ENCODE data around the gene KAZN.

Gene KAZN

GRCh38 chr1:15094056-15094455 lies 495.6 kb downstream of the KAZN start:
- Histone ChIP-seq H3K9me3 (ENCODE audit: insufficient read depth, low read depth, low read length) (peaks cover 4% of the 10 kb centered on the region), H3K23ac (ENCODE audit: low read length) (no peak overlapping the region), H3K27me3 (ENCODE audit: insufficient read depth, low read length) (no peaks in the 10 kb centered on the region), H2AFZ (ENCODE audit: insufficient read depth, low read length, poor library complexity) (no peak overlapping the region), H3K18ac (ENCODE audit: low read length) (no peak overlapping the region), H4K8ac (ENCODE audit: low read depth, low read length) (no peak overlapping the region), H3K4me1 (ENCODE audit: control insufficient read depth in 1 of 2, insufficient read depth in 2 of 2, low read length in 2 of 2) (peaks cover 10 to 12% of the 10 kb centered on the region in 2 experiments), H3K4me3 (ENCODE audit: low read depth, low read length) (no peak overlapping the region), H3K4me2 (ENCODE audit: low read length) (no peak overlapping the region), H2AK5ac (ENCODE audit: low read length) (no peak overlapping the region), H3K36me3 (ENCODE audit: control insufficient read depth in 1 of 2, insufficient read depth in 2 of 2, low read length in 2 of 2) (no peaks in the 10 kb centered on the region), H3K9ac (ENCODE audit: low read length) (no peak overlapping the region), H4K91ac (ENCODE audit: low read depth, low read length) (no peak overlapping the region), H2BK5ac (ENCODE audit: low read depth, low read length, poor library complexity) (no peak overlapping the region), H3K4ac (ENCODE audit: low read depth, low read length) (no peak overlapping the region), H2BK12ac (ENCODE audit: low read length) (no peak overlapping the region), H2BK120ac (ENCODE audit: insufficient read depth, low read length, poor library complexity) (no peak overlapping the region), H3K79me1 (ENCODE audit: low read length) (peaks cover 2% of the 10 kb centered on the region), H3K27ac (ENCODE audit: low read depth, low read length) (no peak overlapping the region), H3K79me2 (ENCODE audit: control insufficient read depth, insufficient read depth, low read length, poor library complexity) (no peaks in the 10 kb centered on the region), H3K14ac (ENCODE audit: low read length) (no peak overlapping the region), H4K12ac (ENCODE audit: low read depth, low read length) (no peak overlapping the region)
- DNase-seq = no peak
- no CpG with 5 or more reads among the region's 16 CpGs for WGBS (ENCODE audit: extremely low coverage, insufficient coverage, insufficient read length)

- Histone ChIP-seq H3K14ac (ENCODE audit: low read length) (no peak overlapping the region), H3K9ac (ENCODE audit: low read length) (no peak overlapping the region)
Observed at GRCh38 chr1:15094719-15095495, 496.4 kb downstream of the KAZN start.

GRCh38 chr1:15095496-15095875 lies 497.0 kb downstream of the KAZN start:
- Histone ChIP-seq H3K4me2 (ENCODE audit: low read length) (no peak overlapping the region), H3K79me2 (ENCODE audit: control insufficient read depth, insufficient read depth, low read length, poor library complexity) (no peaks in the 10 kb centered on the region), H3K4me1 (ENCODE audit: control insufficient read depth in 1 of 2, insufficient read depth in 2 of 2, low read length in 2 of 2) (peaks cover 3% of the 10 kb centered on the region in 2 experiments), H4K91ac (ENCODE audit: low read depth, low read length) (no peak overlapping the region), H2BK12ac (ENCODE audit: low read length) (no peak overlapping the region), H3K9me3 (ENCODE audit: insufficient read depth, low read depth, low read length) (peaks cover 5% of the 10 kb centered on the region), H2AK5ac (ENCODE audit: low read length) (no peak overlapping the region), H4K8ac (ENCODE audit: low read depth, low read length) (no peak overlapping the region), H3K18ac (ENCODE audit: low read length) (no peak overlapping the region), H3K4ac (ENCODE audit: low read depth, low read length) (no peak overlapping the region), H2AFZ (ENCODE audit: insufficient read depth, low read length, poor library complexity) (no peak overlapping the region), H3K79me1 (ENCODE audit: low read length) (peaks cover 2% of the 10 kb centered on the region), H3K9ac (ENCODE audit: low read length) (no peak overlapping the region), H3K14ac (ENCODE audit: low read length) (no peak overlapping the region), H3K4me3 (ENCODE audit: low read depth, low read length) (no peak overlapping the region), H2BK5ac (ENCODE audit: low read depth, low read length, poor library complexity) (no peak overlapping the region), H3K27me3 (ENCODE audit: insufficient read depth, low read length) (no peaks in the 10 kb centered on the region), H3K36me3 (ENCODE audit: control insufficient read depth in 1 of 2, insufficient read depth in 2 of 2, low read length in 2 of 2) (no peaks in the 10 kb centered on the region), H4K12ac (ENCODE audit: low read depth, low read length) (no peak overlapping the region), H3K23ac (ENCODE audit: low read length) (no peak overlapping the region), H3K27ac (ENCODE audit: low read depth, low read length) (no peak overlapping the region), H2BK120ac (ENCODE audit: insufficient read depth, low read length, poor library complexity) (no peak overlapping the region)
- DNase-seq = no peak
- no CpG with 5 or more reads among the region's 6 CpGs for WGBS (ENCODE audit: extremely low coverage, insufficient coverage, insufficient read length)

More at GRCh38 chr1:15094719-15095495, 496.4 kb downstream of the KAZN start:
- no peak overlapping the region for H3K4me2 ChIP-seq (ENCODE audit: low read length)
- H2BK5ac ChIP-seq (ENCODE audit: low read depth, low read length, poor library complexity) = no peak overlapping the region
- H2BK120ac ChIP-seq (ENCODE audit: insufficient read depth, low read length, poor library complexity) = no peak overlapping the region
- H3K4ac ChIP-seq (ENCODE audit: low read depth, low read length) = no peak overlapping the region
- peaks cover 7 to 9% of the 10 kb centered on the region in 2 experiments for H3K4me1 ChIP-seq (ENCODE audit: control insufficient read depth in 1 of 2, insufficient read depth in 2 of 2, low read length in 2 of 2)
- no peak for DNase-seq
- no peak overlapping the region for H4K12ac ChIP-seq (ENCODE audit: low read depth, low read length)
- no peak overlapping the region for H4K8ac ChIP-seq (ENCODE audit: low read depth, low read length)
- H3K27ac ChIP-seq (ENCODE audit: low read depth, low read length) = no peak overlapping the region
- no CpG with 5 or more reads among the region's 26 CpGs for WGBS (ENCODE audit: extremely low coverage, insufficient coverage, insufficient read length)
- H3K4me3 ChIP-seq (ENCODE audit: low read depth, low read length) = no peak overlapping the region
- no peak overlapping the region for H3K18ac ChIP-seq (ENCODE audit: low read length)
- peaks cover 2% of the 10 kb centered on the region for H3K79me1 ChIP-seq (ENCODE audit: low read length)
- no peak overlapping the region for H2AFZ ChIP-seq (ENCODE audit: insufficient read depth, low read length, poor library complexity)
- no peak overlapping the region for H2BK12ac ChIP-seq (ENCODE audit: low read length)
- no peaks in the 10 kb centered on the region for H3K79me2 ChIP-seq (ENCODE audit: control insufficient read depth, insufficient read depth, low read length, poor library complexity)
- H3K23ac ChIP-seq (ENCODE audit: low read length) = no peak overlapping the region
- H2AK5ac ChIP-seq (ENCODE audit: low read length) = no peak overlapping the region
- H3K36me3 ChIP-seq (ENCODE audit: control insufficient read depth in 1 of 2, insufficient read depth in 2 of 2, low read length in 2 of 2) = no peaks in the 10 kb centered on the region
- H3K27me3 ChIP-seq (ENCODE audit: insufficient read depth, low read length) = no peaks in the 10 kb centered on the region
- peaks cover 5% of the 10 kb centered on the region for H3K9me3 ChIP-seq (ENCODE audit: insufficient read depth, low read depth, low read length)
- no peak overlapping the region for H4K91ac ChIP-seq (ENCODE audit: low read depth, low read length)

GRCh38 chr1:15096293-15096692 lies 497.8 kb downstream of the KAZN start:
- WGBS (ENCODE audit: extremely low coverage, insufficient coverage, insufficient read length) = no CpG with 5 or more reads among the region's 7 CpGs
- H4K91ac ChIP-seq (ENCODE audit: low read depth, low read length) = no peak overlapping the region
- no peak overlapping the region for H3K23ac ChIP-seq (ENCODE audit: low read length)

More at GRCh38 chr1:15096293-15096692, 497.8 kb downstream of the KAZN start:
- no peak overlapping the region for H2AFZ ChIP-seq (ENCODE audit: insufficient read depth, low read length, poor library complexity)
- no peaks in the 10 kb centered on the region for H3K79me2 ChIP-seq (ENCODE audit: control insufficient read depth, insufficient read depth, low read length, poor library complexity)
- H3K9ac ChIP-seq (ENCODE audit: low read length) = no peak overlapping the region
- H3K4me2 ChIP-seq (ENCODE audit: low read length) = no peak overlapping the region
- no peaks in the 10 kb centered on the region for H3K36me3 ChIP-seq (ENCODE audit: control insufficient read depth in 1 of 2, insufficient read depth in 2 of 2, low read length in 2 of 2)
- no peak overlapping the region for H3K27ac ChIP-seq (ENCODE audit: low read depth, low read length)
- H2BK120ac ChIP-seq (ENCODE audit: insufficient read depth, low read length, poor library complexity) = no peak overlapping the region
- no peaks in the 10 kb centered on the region for H3K79me1 ChIP-seq (ENCODE audit: low read length)
- no peak overlapping the region for H2BK5ac ChIP-seq (ENCODE audit: low read depth, low read length, poor library complexity)
- H3K4me3 ChIP-seq (ENCODE audit: low read depth, low read length) = no peak overlapping the region
- no peak overlapping the region for H2AK5ac ChIP-seq (ENCODE audit: low read length)
- H4K8ac ChIP-seq (ENCODE audit: low read depth, low read length) = no peak overlapping the region
- no peak overlapping the region for H4K12ac ChIP-seq (ENCODE audit: low read depth, low read length)
- H3K27me3 ChIP-seq (ENCODE audit: insufficient read depth, low read length) = no peaks in the 10 kb centered on the region
- no peak overlapping the region for H3K18ac ChIP-seq (ENCODE audit: low read length)
- no peak overlapping the region for H2BK12ac ChIP-seq (ENCODE audit: low read length)
- H3K14ac ChIP-seq (ENCODE audit: low read length) = no peak overlapping the region
- H3K4ac ChIP-seq (ENCODE audit: low read depth, low read length) = no peak overlapping the region
- H3K4me1 ChIP-seq (ENCODE audit: control insufficient read depth in 1 of 2, insufficient read depth in 2 of 2, low read length in 2 of 2) = no peaks in the 10 kb centered on the region
- no peak for DNase-seq
- H3K9me3 ChIP-seq (ENCODE audit: insufficient read depth, low read depth, low read length) = peaks cover 5% of the 10 kb centered on the region
